Panc1 (cell line): ENCODE results near the gene ROBO1. TPM values are rescaled to one million over a fixed set of nuclear protein-coding genes. Genes with fewer than 3 reads are reported as not detected.

Experiments
- ATAC-seq: fragments of 200-7000 bp; cut with Tn5 transposase; 2 replicates; pipeline ENCODE4 v1.9.1; 2020; ENCODE audit warnings: mild to moderate bottlenecking, moderate library complexity
- BruUV-seq: library from RNA; stranded (reverse); fragments of 400-500 nt; replicated peaks from 2 replicates; lab custom pipeline; 2021; lab: Mats Ljungman, UMichigan
- CTCF ChIA-PET: fragments of 300-600 bp; sonication (Branson Sonifier 250); formaldehyde crosslinking; loops from one replicate; lab custom pipeline; 2022; ENCODE audit warnings: antibody characterized with exemption; lab: Charles Lee
- POLR2A ChIA-PET: fragments of 300-600 bp; sonication (Branson Sonifier 250); formaldehyde crosslinking; loops from one replicate; lab custom pipeline; 2022; ENCODE audit warnings: antibody characterized with exemption; lab: Charles Lee
- DNase-seq: peaks from one replicate; pipeline ENCODE4 v3.0.0-alpha.2; 2010; ENCODE audit warnings: low read depth, low spot score
- H3K27ac ChIP-seq: 2 replicates; pipeline ENCODE4 v1.5.1; 2011; ENCODE audit warnings: mild to moderate bottlenecking, low read length, inconsistent platforms
- H3K27me3 ChIP-seq: fragments of 200-500 bp; sonication (Bioruptor generic); 2 replicates; pipeline ENCODE4 v1.6.0; 2014; ENCODE audit warnings: low read length, inconsistent platforms; ENCODE audit not compliant: control insufficient read depth, insufficient read depth
- H3K36me3 ChIP-seq: fragments of 200-500 bp; sonication (Bioruptor generic); 2 replicates; pipeline ENCODE4 v1.5.1; 2014; ENCODE audit warnings: inconsistent platforms, mild to moderate bottlenecking, low read length, moderate library complexity; ENCODE audit not compliant: control insufficient read depth, insufficient read depth
- H3K4me1 ChIP-seq: 2 replicates; pipeline ENCODE4 v1.5.1; 2011; ENCODE audit warnings: inconsistent platforms, mild to moderate bottlenecking, low read length, moderate library complexity; ENCODE audit not compliant: control insufficient read depth, insufficient read depth
- H3K4me3 ChIP-seq, 2 experiments: 2 replicates each; pipeline ENCODE4 v1.5.1; 2011 to 2012; ENCODE audit warnings: low read depth in 2 of 2, low read length in 2 of 2, mild to moderate bottlenecking in 2 of 2, inconsistent platforms in 1 of 2, moderate library complexity in 1 of 2
- H3K9me3 ChIP-seq: fragments of 200-500 bp; sonication (Bioruptor generic); 2 replicates; pipeline ENCODE4 v1.5.1; 2014; ENCODE audit warnings: low read depth, mild to moderate bottlenecking, inconsistent platforms, low read length, moderate library complexity; ENCODE audit not compliant: control insufficient read depth, insufficient read depth
- CTCF ChIP-seq: fragments of 450-650 bp; IDR thresholded peaks from 2 replicates; pipeline ENCODE4 v1.5.1; 2017; ENCODE audit warnings: mild to moderate bottlenecking
- POLR2AphosphoS5 ChIP-seq: IDR thresholded peaks from 2 replicates; pipeline ENCODE4 v1.6.1; 2012; ENCODE audit warnings: mild to moderate bottlenecking, low read depth, low read length, moderate library complexity
- REST ChIP-seq, 2 experiments: IDR thresholded peaks; 2 replicates each; pipeline ENCODE4 v1.6.1; 2011 to 2012; ENCODE audit warnings: low read depth in 2 of 2, control low read depth in 1 of 2, low read length in 1 of 2, mild to moderate bottlenecking in 1 of 2, moderate library complexity in 1 of 2; ENCODE audit not compliant: insufficient read depth in 1 of 2
- SIN3A ChIP-seq: IDR thresholded peaks from 2 replicates; pipeline ENCODE4 v1.6.1; 2012; ENCODE audit warnings: low read depth, mild to moderate bottlenecking, low read length, moderate library complexity, borderline replicate concordance; ENCODE audit not compliant: insufficient read depth
- TCF7L2 ChIP-seq: IDR thresholded peaks from 2 replicates; pipeline ENCODE4 v1.6.1; 2011; ENCODE audit warnings: mild to moderate bottlenecking, low read depth, low read length, inconsistent platforms
- in situ Hi-C: cut with HindIII; loops from 2 replicates; pipeline ENCODE4 v1.10.0; 2016; ENCODE audit warnings: low sequenced_read_pairs, low pct_unique_long_range_greater_than_20kb
- intact Hi-C: fragments of 100-400 bp; cut with micrococcal nuclease; formaldehyde crosslinking; loops from one replicate; pipeline ENCODE4 v1.10.0; 2022; ENCODE audit not compliant: unreplicated experiment
- total RNA-seq: library from RNA; stranded (reverse); gene quantifications from one replicate; pipeline ENCODE4 v1.2.1, GENCODE V29; 2021; ENCODE audit not compliant: unreplicated experiment

Gene ROBO1
- total RNA-seq, 1 experiment from 2014 or later: 61.6 TPM

- Histone ChIP-seq H3K9me3 (no peaks in the 10 kb centered on the region), H3K4me3 (no peak overlapping the region), H3K4me1 (no peaks in the 10 kb centered on the region), H3K27ac (no peak overlapping the region), H3K36me3 (no peaks in the 10 kb centered on the region), H3K27me3 (no peaks in the 10 kb centered on the region)
- TF ChIP-seq POLR2AphosphoS5 (no peak), REST (IDR thresholded peaks at IDR 0.05; ENCODE audit: insufficient read depth in 1 of 2, low read depth in 2 of 2, low read length in 1 of 2) (no peak), SIN3A (no peak), TCF7L2 (no peak), CTCF (no peak)
- POLR2A ChIA-PET: no interaction called here
- BruUV-seq: no TSS peak
- CTCF ChIA-PET: no interaction called here
- ATAC-seq: no peak
- intact Hi-C loops (no loop called here), in situ Hi-C loops (no loop called here)
- DNase-seq: no peak
These were observed 534.3 kb downstream of the ROBO1 start for GRCh38 chr3:79233431-79234060.

GRCh38 chr3:79230266-79230665 lies 537.5 kb downstream of the ROBO1 start:
- H3K9me3 ChIP-seq: no peaks in the 10 kb centered on the region
- H3K4me1 ChIP-seq: no peaks in the 10 kb centered on the region
- DNase-seq (no peak), ATAC-seq (no peak)
- H3K36me3 ChIP-seq: no peaks in the 10 kb centered on the region
- no TSS peak for BruUV-seq
- ChIA-PET CTCF (no interaction called here), POLR2A (no interaction called here)
- TF ChIP-seq REST (IDR thresholded peaks at IDR 0.05; ENCODE audit: insufficient read depth in 1 of 2, low read depth in 2 of 2, low read length in 1 of 2) (no peak), CTCF (no peak), TCF7L2 (no peak), POLR2AphosphoS5 (no peak), SIN3A (no peak)
- no peaks in the 10 kb centered on the region for H3K27me3 ChIP-seq
- no peak overlapping the region for H3K4me3 ChIP-seq
- intact Hi-C loops (no loop called here), in situ Hi-C loops (no loop called here)
- H3K27ac ChIP-seq: no peak overlapping the region
